Mucosa of descending colon (tissue), 3 donors: ENCODE data around the gene C1QL4. TPM values are rescaled to one million over a fixed set of nuclear protein-coding genes. Genes with fewer than 3 reads are reported as not detected.

Experiments used
- ATAC-seq: fragments of 200-7000 bp; cut with Tn5 transposase; one replicate; pipeline ENCODE4 v1.9.1; 2020; ENCODE audit warnings: mild to moderate bottlenecking, moderate library complexity
- DNase-seq, 3 donors: peaks; one replicate each; pipeline ENCODE4 v3.0.0-alpha.2; 2020
- H3K36me3 ChIP-seq: fragments of 200-600 bp; one replicate; pipeline ENCODE4 v1.8.0; 2021; ENCODE audit warnings: low read depth, mild to moderate bottlenecking
- H3K4me1 ChIP-seq: fragments of 200-600 bp; one replicate; pipeline ENCODE4 v1.8.0; 2021; ENCODE audit warnings: low read depth, mild to moderate bottlenecking
- H3K4me3 ChIP-seq: fragments of 200-600 bp; one replicate; pipeline ENCODE4 v1.8.0; 2021; ENCODE audit warnings: mild to moderate bottlenecking
- H3K9me3 ChIP-seq: fragments of 200-600 bp; one replicate; pipeline ENCODE4 v1.8.0; 2021; ENCODE audit warnings: mild to moderate bottlenecking
- CTCF ChIP-seq: fragments of 200-600 bp; IDR thresholded peaks from one replicate; pipeline ENCODE4 v1.8.0; 2022; ENCODE audit warnings: antibody characterized with exemption, mild to moderate bottlenecking
- intact Hi-C, 2 donors: fragments of 100-400 bp; cut with DNase I in 1 of 2; cut with micrococcal nuclease in 1 of 2; formaldehyde crosslinking; loops; one replicate each; pipeline versions ENCODE4 v1.11.0 to v1.11.1; 2022; cut with DNase I, micrococcal nuclease
- total RNA-seq, 3 donors: library from RNA; stranded (reverse); fragmentation: NEBNext Ultra II Directional in 2 of 3; extraction: Animal tissue kit (Norgen Biotek cat#: 25700) in 2 of 3; gene quantifications; one replicate each; pipeline versions ENCODE4 v1.2.1 to v1.2.4, GENCODE V29; 2021 to 2023
- donor health status: DM: no; HTN: no; CAD: no; lungs with moderate emphysema.
- donor health status: DM: no; HTN: no; CAD: no.
- donor health status: DM: no; HTN: yes; CAD: no.

C1QL4 gene
- total RNA-seq, 3 donors from 2014 or later, result not detected

- H3K4me1 ChIP-seq, result peaks cover 5% of the 10 kb centered on the region
- no peak for TF ChIP-seq CTCF
- no peaks in the 10 kb centered on the region for H3K9me3 ChIP-seq
- intact Hi-C loops, result no loop called here
- H3K36me3 ChIP-seq, result no peaks in the 10 kb centered on the region
- H3K4me3 ChIP-seq, result no peak overlapping the region
- ATAC-seq (no peak), DNase-seq (no peak)
Observed at GRCh38 chr12:49368240-49368600, 31.2 kb upstream of the C1QL4 start.

GRCh38 chr12:49367381-49368239 is 30.6 kb upstream of the C1QL4 start, which contains the start of gene SPATS2:
Gene SPATS2, plus strand, starts transcription at chr12:49367462. Its CDS starts 93,551 bp downstream, at chr12:49461013.
- no peak for TF ChIP-seq CTCF
- peak; percentile 7 for ATAC-seq

GRCh38 chr12:49366652-49367380 is 29.8 kb upstream of the C1QL4 start:
- peak; percentile 93 for ATAC-seq
- Histone ChIP-seq H3K4me1 (peaks cover 5% of the 10 kb centered on the region), H3K36me3 (no peaks in the 10 kb centered on the region), H3K4me3 (peak overlapping the region; percentile 62), H3K9me3 (no peaks in the 10 kb centered on the region)
- no peak for TF ChIP-seq CTCF
- peak; percentile 89 to 95 (median 90) for DNase-seq
- intact Hi-C loops, result no loop called here

More at GRCh38 chr12:49367381-49368239, 30.6 kb upstream of the C1QL4 start, which contains the start of gene SPATS2:
- Histone ChIP-seq H3K4me3 (peak within 1 kb of the TSS; percentile 62), H3K9me3 (no peaks in the 10 kb centered on the region), H3K4me1 (peaks cover 5% of the 10 kb centered on the region), H3K36me3 (no peaks in the 10 kb centered on the region)
- intact Hi-C loops, result no loop called here
- peak in 2 of 3 donors; percentile 94 to 96 for DNase-seq

GRCh38 chr12:49366096-49366651 is 29.2 kb upstream of the C1QL4 start:
- intact Hi-C loops, result no loop called here
- peaks cover 5% of the 10 kb centered on the region for H3K4me1 ChIP-seq
- H3K9me3 ChIP-seq, result no peaks in the 10 kb centered on the region
- peak; percentile 33 for ATAC-seq
- no peak for TF ChIP-seq CTCF
- peak in 1 of 3 donors; percentile 47 for DNase-seq
- peak overlapping the region; percentile 62 for H3K4me3 ChIP-seq
- no peaks in the 10 kb centered on the region for H3K36me3 ChIP-seq

GRCh38 chr12:49365542-49365941 is 28.6 kb upstream of the C1QL4 start:
- H3K9me3 ChIP-seq, result no peaks in the 10 kb centered on the region
- DNase-seq (no peak), ATAC-seq (no peak)
- no peak overlapping the region for H3K4me3 ChIP-seq
- H3K36me3 ChIP-seq, result no peaks in the 10 kb centered on the region
- no peak for TF ChIP-seq CTCF
- intact Hi-C loops, result no loop called here
- peaks cover 5% of the 10 kb centered on the region for H3K4me1 ChIP-seq
